Progenitor cell of endocrine pancreas (in vitro differentiated cells): Measurements from ENCODE around the gene RGS14. TPM values are rescaled to one million over a fixed set of nuclear protein-coding genes. Genes with fewer than 3 reads are reported as not detected.

Source experiments
- DNase-seq: peaks from one replicate; pipeline ENCODE4 v3.0.0; 2021; ENCODE audit warnings: low spot score; ENCODE audit not compliant: unreplicated experiment
- H3K27ac Mint-ChIP-seq: 2 replicates; pipeline ENCODE4 v1.8.0; 2021; ENCODE audit warnings: mild to moderate bottlenecking, moderate library complexity, mixed read lengths
- H3K27me3 Mint-ChIP-seq: 2 replicates; pipeline ENCODE4 v1.8.0; 2021; ENCODE audit warnings: mixed read lengths
- H3K36me3 Mint-ChIP-seq: 2 replicates; pipeline ENCODE4 v1.8.0; 2022; ENCODE audit warnings: mixed read lengths; ENCODE audit not compliant: insufficient read depth
- H3K4me1 Mint-ChIP-seq: 2 replicates; pipeline ENCODE4 v1.8.0; 2021; ENCODE audit warnings: low read depth, mixed read lengths
- H3K4me3 Mint-ChIP-seq: 2 replicates; pipeline ENCODE4 v1.8.0; 2021; ENCODE audit warnings: low read depth, mild to moderate bottlenecking, moderate library complexity, mixed read lengths
- H3K9me3 Mint-ChIP-seq: 2 replicates; pipeline ENCODE4 v1.8.0; 2021; ENCODE audit warnings: low read depth, mixed read lengths
- CTCF ChIP-seq: fragments of 200-600 bp; sonication (generic); IDR thresholded peaks from one replicate; pipeline ENCODE4 v1.5.0; 2021; ENCODE audit warnings: antibody characterized with exemption, mild to moderate bottlenecking; ENCODE audit not compliant: unreplicated experiment
- total RNA-seq: library from RNA; stranded (reverse); gene quantifications from 2 replicates; pipeline ENCODE4 v1.2.1, GENCODE V29; 2021

RGS14 gene
- total RNA-seq, 1 donor from 2014 or later, result 13.0 TPM

GRCh38 chr5:177311392-177311722, 46.4 kb upstream of the RGS14 start:
- Mint-ChIP-seq H3K27ac (peak overlapping the region; percentile 56), H3K36me3 (peaks cover 3% of the 10 kb centered on the region), H3K4me3 (peak overlapping the region; percentile 76), H3K9me3 (no peaks in the 10 kb centered on the region), H3K4me1 (peaks cover 12% of the 10 kb centered on the region), H3K27me3 (no peaks in the 10 kb centered on the region)
- no peak for TF ChIP-seq CTCF
- no peak for DNase-seq

- TF ChIP-seq CTCF, result no peak
- DNase-seq, result peak; percentile 89
- Mint-ChIP-seq H3K27ac (peak within 1 kb of the TSS; percentile 84), H3K9me3 (no peaks in the 10 kb centered on the region), H3K36me3 (peaks cover 1% of the 10 kb centered on the region), H3K4me1 (peaks cover 12% of the 10 kb centered on the region), H3K27me3 (no peaks in the 10 kb centered on the region), H3K4me3 (peak within 1 kb of the TSS; percentile 80)
Measured at GRCh38 chr5:177311723-177312648, 45.7 kb upstream of the RGS14 start, which contains the start of gene MXD3. Gene MXD3 (minus strand): TSS chr5:177311898. CDS start chr5:177311830, 68 bp downstream.

GRCh38 chr5:177312649-177313181, 45.0 kb upstream of the RGS14 start:
- Mint-ChIP-seq H3K4me3 (peak overlapping the region; percentile 67), H3K27me3 (no peaks in the 10 kb centered on the region), H3K9me3 (no peaks in the 10 kb centered on the region), H3K36me3 (peaks cover 4% of the 10 kb centered on the region), H3K4me1 (peaks cover 12% of the 10 kb centered on the region), H3K27ac (peak overlapping the region; percentile 69)
- no peak for DNase-seq
- no peak for TF ChIP-seq CTCF

GRCh38 chr5:177313561-177314259, 44.0 kb upstream of the RGS14 start:
- H3K4me3 Mint-ChIP-seq, result no peak overlapping the region
- H3K36me3 Mint-ChIP-seq, result peaks cover 5% of the 10 kb centered on the region
- peaks cover 18% of the 10 kb centered on the region for H3K4me1 Mint-ChIP-seq

More at GRCh38 chr5:177313561-177314259, 44.0 kb upstream of the RGS14 start:
- H3K27ac Mint-ChIP-seq, result peak overlapping the region; percentile 69
- no peak for DNase-seq
- H3K9me3 Mint-ChIP-seq, result no peaks in the 10 kb centered on the region
- H3K27me3 Mint-ChIP-seq, result no peaks in the 10 kb centered on the region
- TF ChIP-seq CTCF, result no peak
